ENCODE data around the gene STON1. TPM values are rescaled to one million over a fixed set of nuclear protein-coding genes. Genes with fewer than 3 reads are reported as not detected.

Gene STON1
- total and polyA plus RNA-seq, 2 donors (not counting 3 experiments of a cell fraction or from before 2014, with no cell fraction given) = 6.3 to 12.1 TPM

GRCh38 chr2:48488545-48488944 is 41.4 kb upstream of the STON1 start:
- BruUV-seq (replicated peaks) = no TSS peak
- no peaks in the 10 kb centered on the region for H3K36me3 ChIP-seq (ENCODE audit: control insufficient read depth in 2 of 2, extremely low read depth in 1 of 2, insufficient read depth in 2 of 2, low read length in 2 of 2)
- FAIRE-seq (no peak), DNase-seq (ENCODE audit: low read depth, low spot score) (no peak)
- H3K4me3 ChIP-seq (replicated peaks in 1 of 3; ENCODE audit: insufficient read depth in 1 of 3, low read depth in 1 of 3, low read length in 3 of 3) = no peak overlapping the region
- ChIA-PET CTCF (interaction anchor here (0.8 kb wide), 1 partner anchor 13 kb away, joined by 3 read pairs; no protein-coding TSS in a partner anchor), POLR2A (no interaction called here)
- no peaks in the 10 kb centered on the region for H4K20me1 ChIP-seq (replicated peaks; ENCODE audit: control insufficient read depth, extremely low read depth, insufficient read depth, low read length)
- no peaks in the 10 kb centered on the region for H3K27me3 ChIP-seq (ENCODE audit: control insufficient read depth in 2 of 2, insufficient read depth in 2 of 2, low read length in 2 of 2)
- H3K9ac ChIP-seq (replicated peaks; ENCODE audit: extremely low read depth, insufficient read depth, low read length) = no peak overlapping the region
- no peaks in the 10 kb centered on the region for H3K4me1 ChIP-seq (ENCODE audit: control insufficient read depth, extremely low read depth, insufficient read depth, low read length)
- H2AFZ ChIP-seq (ENCODE audit: low read depth, low read length) = no peak overlapping the region
- TF ChIP-seq MAX (IDR thresholded peaks at IDR 0.05; ENCODE audit: insufficient read depth, insufficient read length) = no peak
- no peak for TF ChIP-seq POLR2AphosphoS5 (IDR thresholded peaks at IDR 0.05; ENCODE audit: insufficient read depth, low read depth, low read length)
- no peak for TF ChIP-seq MYC (IDR thresholded peaks at IDR 0.05; ENCODE audit: low read depth, low read length)
- no peak for TF ChIP-seq FOS (IDR thresholded peaks at IDR 0.05; ENCODE audit: borderline replicate concordance, insufficient read depth, low read length)
- no peak for TF ChIP-seq POLR2A (IDR thresholded peaks at IDR 0.05; ENCODE audit: low read depth, low read length)
- no peak for TF ChIP-seq CTCF (IDR thresholded peaks at IDR 0.05; ENCODE audit: extremely low read depth in 1 of 2, insufficient read depth in 1 of 2, low read depth in 1 of 2, low read length in 2 of 2)
- no peak for TF ChIP-seq GATA2 (IDR thresholded peaks at IDR 0.05; ENCODE audit: insufficient read depth, insufficient read length, low read depth, low read length)
- TF ChIP-seq EZH2 (IDR thresholded peaks at IDR 0.05; ENCODE audit: borderline replicate concordance, low read depth, low read length, severe bottlenecking) = no peak
- no peak for TF ChIP-seq JUN (IDR thresholded peaks at IDR 0.05; ENCODE audit: borderline replicate concordance, insufficient read depth, insufficient read length, low read depth)
- H3K9me1 ChIP-seq (replicated peaks; ENCODE audit: control insufficient read depth, extremely low read depth, insufficient read depth, low read length) = no peaks in the 10 kb centered on the region
- H3K27ac ChIP-seq (ENCODE audit: insufficient read depth, low read depth, low read length) = no peak overlapping the region
- intact Hi-C loops (cut with micrococcal nuclease) = no loop called here
- no peaks in the 10 kb centered on the region for H3K9me3 ChIP-seq (replicated peaks; ENCODE audit: control insufficient read depth, insufficient read depth, low read length)
- dilution Hi-C loops (cut with MboI; ENCODE audit: extremely low pct_ligation_motif_present, low sequenced_read_pairs) = no loop called here
- H3K79me2 ChIP-seq (ENCODE audit: control insufficient read depth, insufficient read depth, low read length) = no peaks in the 10 kb centered on the region
- H3K4me2 ChIP-seq (ENCODE audit: insufficient read depth, low read length) = no peak overlapping the region

All from endothelial cell of umbilical vein (primary cell).